ENCODE results near the gene GMEB1. TPM values are rescaled to one million over a fixed set of nuclear protein-coding genes. Genes with fewer than 3 reads are reported as not detected.
"Not testable (repeated sequence)": the region's sequence is repeated elsewhere in the genome, so short reads cannot be mapped to it uniquely, and the experiment has no call there.

GMEB1 gene
- polyA plus RNA-seq, 1 donor (not counting 4 experiments of a cell fraction or from before 2014, with no cell fraction given) = 6.0 TPM

- Histone ChIP-seq H3K4me1 (ENCODE audit: control insufficient read depth, extremely low read depth, insufficient read depth, low read length) (peaks cover 19% of the 10 kb centered on the region), H3K36me3 (ENCODE audit: control insufficient read depth in 2 of 2, extremely low read depth in 1 of 2, insufficient read depth in 2 of 2, low read length in 2 of 2) (peaks cover 8 to 19% of the 10 kb centered on the region in 2 experiments), H3K9ac (ENCODE audit: control insufficient read depth, extremely low read depth, insufficient read depth, low read length) (no peak overlapping the region), H3K4me3 (ENCODE audit: control insufficient read depth in 2 of 3, extremely low read depth in 1 of 3, insufficient read depth in 2 of 3, low read depth in 1 of 3, low read length in 3 of 3) (no peak overlapping the region), H3K4me2 (ENCODE audit: control insufficient read depth, extremely low read depth, insufficient read depth, low read depth, low read length) (no peak overlapping the region), H3K9me3 (ENCODE audit: control insufficient read depth, low read depth, low read length) (no peaks in the 10 kb centered on the region), H3K27me3 (ENCODE audit: control insufficient read depth, extremely low read depth, insufficient read depth, low read length) (no peaks in the 10 kb centered on the region), H3K27ac (ENCODE audit: control insufficient read depth, insufficient read depth, low read length) (no peak overlapping the region), H2AFZ (ENCODE audit: control insufficient read depth, low read length) (no peak overlapping the region), H3K9me1 (ENCODE audit: control insufficient read depth, extremely low read depth, insufficient read depth, low read length) (peaks cover 5% of the 10 kb centered on the region), H3K79me2 (ENCODE audit: control insufficient read depth, insufficient read depth, low read length) (peaks cover 99% of the 10 kb centered on the region), H4K20me1 (ENCODE audit: control insufficient read depth, extremely low read depth, insufficient read depth, low read length) (peaks cover 31% of the 10 kb centered on the region)
- no peak for TF ChIP-seq EZH2 (IDR thresholded peaks at IDR 0.05; ENCODE audit: low read length)
- FAIRE-seq = no peak
- no peak for DNase-seq (ENCODE audit: low read depth, low spot score)
- dilution Hi-C loops (cut with MboI; ENCODE audit: extremely low pct_ligation_motif_present, low sequenced_read_pairs) = no loop called here
These were observed 81.7 kb downstream of the GMEB1 start for GRCh38 chr1:28750330-28750729.

- H3K9me3 ChIP-seq (ENCODE audit: control insufficient read depth, low read depth, low read length); H2AFZ ChIP-seq (ENCODE audit: control insufficient read depth, low read length); DNase-seq (ENCODE audit: low read depth, low spot score); FAIRE-seq; H3K4me3 ChIP-seq (ENCODE audit: control insufficient read depth in 2 of 3, extremely low read depth in 1 of 3, insufficient read depth in 2 of 3, low read depth in 1 of 3, low read length in 3 of 3); H3K27ac ChIP-seq (ENCODE audit: control insufficient read depth, insufficient read depth, low read length); H3K9ac ChIP-seq (ENCODE audit: control insufficient read depth, extremely low read depth, insufficient read depth, low read length); H3K27me3 ChIP-seq (ENCODE audit: control insufficient read depth, extremely low read depth, insufficient read depth, low read length); H3K9me1 ChIP-seq (ENCODE audit: control insufficient read depth, extremely low read depth, insufficient read depth, low read length); dilution Hi-C loops (cut with MboI; ENCODE audit: extremely low pct_ligation_motif_present, low sequenced_read_pairs): not testable (repeated sequence)
- peaks cover 8 to 23% of the 10 kb centered on the region in 2 experiments for H3K36me3 ChIP-seq (ENCODE audit: control insufficient read depth in 2 of 2, extremely low read depth in 1 of 2, insufficient read depth in 2 of 2, low read length in 2 of 2)
- H3K4me1 ChIP-seq (ENCODE audit: control insufficient read depth, extremely low read depth, insufficient read depth, low read length) = peaks cover 21% of the 10 kb centered on the region
- peaks cover 99% of the 10 kb centered on the region for H3K79me2 ChIP-seq (ENCODE audit: control insufficient read depth, insufficient read depth, low read length)
- H4K20me1 ChIP-seq (ENCODE audit: control insufficient read depth, extremely low read depth, insufficient read depth, low read length) = peaks cover 34% of the 10 kb centered on the region
- H3K4me2 ChIP-seq (ENCODE audit: control insufficient read depth, extremely low read depth, insufficient read depth, low read depth, low read length) = peak overlapping the region; percentile 11
These were observed 82.2 kb downstream of the GMEB1 start for GRCh38 chr1:28750771-28751294.

GRCh38 chr1:28751315-28752060, 82.9 kb downstream of the GMEB1 start:
- dilution Hi-C loops (cut with MboI; ENCODE audit: extremely low pct_ligation_motif_present, low sequenced_read_pairs) = no loop called here
- TF ChIP-seq CTCF (optimal IDR thresholded peaks at IDR 0.05 in 1 of 3, IDR thresholded peaks at IDR 0.05 in 1 of 3, conservative IDR thresholded peaks at IDR 0.05 in 1 of 3; ENCODE audit: extremely low read depth in 1 of 3, insufficient read depth in 2 of 3, low read length in 3 of 3) (no peak), EZH2 (IDR thresholded peaks at IDR 0.05; ENCODE audit: low read length) (no peak)
- Histone ChIP-seq H3K9me3 (ENCODE audit: control insufficient read depth, low read depth, low read length) (no peaks in the 10 kb centered on the region), H3K79me2 (ENCODE audit: control insufficient read depth, insufficient read depth, low read length) (peaks cover 99% of the 10 kb centered on the region), H3K4me2 (ENCODE audit: control insufficient read depth, extremely low read depth, insufficient read depth, low read depth, low read length) (peak overlapping the region; percentile 11), H3K36me3 (ENCODE audit: control insufficient read depth in 2 of 2, extremely low read depth in 1 of 2, insufficient read depth in 2 of 2, low read length in 2 of 2) (peaks cover 6 to 25% of the 10 kb centered on the region in 2 experiments), H3K4me1 (ENCODE audit: control insufficient read depth, extremely low read depth, insufficient read depth, low read length) (peaks cover 20% of the 10 kb centered on the region), H4K20me1 (ENCODE audit: control insufficient read depth, extremely low read depth, insufficient read depth, low read length) (peaks cover 30% of the 10 kb centered on the region), H3K4me3 (ENCODE audit: control insufficient read depth in 2 of 3, extremely low read depth in 1 of 3, insufficient read depth in 2 of 3, low read depth in 1 of 3, low read length in 3 of 3) (no peak overlapping the region), H3K9ac (ENCODE audit: control insufficient read depth, extremely low read depth, insufficient read depth, low read length) (no peak overlapping the region), H3K27ac (ENCODE audit: control insufficient read depth, insufficient read depth, low read length) (no peak overlapping the region), H3K9me1 (ENCODE audit: control insufficient read depth, extremely low read depth, insufficient read depth, low read length) (peaks cover 5% of the 10 kb centered on the region), H2AFZ (ENCODE audit: control insufficient read depth, low read length) (no peak overlapping the region), H3K27me3 (ENCODE audit: control insufficient read depth, extremely low read depth, insufficient read depth, low read length) (no peaks in the 10 kb centered on the region)
- no peak for DNase-seq (ENCODE audit: low read depth, low spot score)
- FAIRE-seq = peak; percentile 34
